Right atrium auricular region (tissue), 2 donors: Measurements from ENCODE around the gene LMAN2L. TPM values are rescaled to one million over a fixed set of nuclear protein-coding genes. Genes with fewer than 3 reads are reported as not detected.
A peak's percentile ranks its signal among the peaks of the same experiment; 100 is the strongest.

Experiments used
- DNase-seq: peaks from one replicate; pipeline ENCODE4 v3.0.0-alpha.2; 2019; ENCODE audit warnings: low spot score
- H3K27ac ChIP-seq, 2 donors: fragments of 200-600 bp; sonication (generic); 1 replicate in 1 of 2; 2 replicates in 1 of 2; pipeline ENCODE4 v1.5.1; 2016 to 2019
- H3K27me3 ChIP-seq, 2 donors: fragments of 200-600 bp; sonication (generic); one replicate each; pipeline versions ENCODE4 v1.5.1 to v1.6.0; 2017 to 2019
- H3K36me3 ChIP-seq: fragments of 200-600 bp; sonication (generic); one replicate; pipeline ENCODE4 v1.5.1; 2016
- H3K4me1 ChIP-seq, 2 donors: fragments of 200-600 bp; sonication (generic); one replicate each; pipeline versions ENCODE4 v1.5.1 to v1.6.0; 2017 to 2019
- H3K4me3 ChIP-seq, 2 donors: fragments of 200-600 bp; sonication (generic); 1 replicate in 1 of 2; 2 replicates in 1 of 2; pipeline ENCODE4 v1.5.1; 2017 to 2019; ENCODE audit warnings: mild to moderate bottlenecking in 1 of 2, moderate library complexity in 1 of 2
- H3K9me3 ChIP-seq, 2 donors: fragments of 200-600 bp; sonication (generic); one replicate each; pipeline ENCODE4 v1.5.1; 2019
- CTCF ChIP-seq, 2 donors: fragments of 200-600 bp; sonication (generic); IDR thresholded peaks; one replicate each; pipeline ENCODE4 v1.5.1; 2019; ENCODE audit warnings: antibody characterized with exemption in 2 of 2
- total RNA-seq, 2 donors: library from RNA; depleted of rRNA; stranded (reverse); fragments of >200 nt; gene quantifications; one replicate each; pipeline ENCODE4 v1.1.0, GENCODE V29; 2016

LMAN2L gene
- total RNA-seq, 2 donors from 2014 or later, result 13.6 to 15.6 TPM

- H3K4me3 ChIP-seq, result no peak overlapping the region
- no peak overlapping the region for H3K27ac ChIP-seq
- H3K27me3 ChIP-seq, result no peaks in the 10 kb centered on the region
- DNase-seq, result no peak
- no peak for TF ChIP-seq CTCF (IDR thresholded peaks at IDR 0.05)
- H3K4me1 ChIP-seq, result peaks cover 0 to 9% of the 10 kb centered on the region in 2 donors
- no peaks in the 10 kb centered on the region for H3K9me3 ChIP-seq
- H3K36me3 ChIP-seq, result no peaks in the 10 kb centered on the region
These were observed 7.3 kb upstream of the LMAN2L start for GRCh38 chr2:96747061-96747617.

GRCh38 chr2:96739076-96739632, 710 bp downstream of the LMAN2L start:
- TF ChIP-seq CTCF (IDR thresholded peaks at IDR 0.05), result no peak
- peak overlapping the region; percentile 75 to 87 for H3K4me3 ChIP-seq
- peak overlapping the region; percentile 64 to 84 for H3K27ac ChIP-seq
- H3K36me3 ChIP-seq, result peaks cover 2% of the 10 kb centered on the region
- peaks cover 0 to 23% of the 10 kb centered on the region in 2 donors for H3K4me1 ChIP-seq
- no peaks in the 10 kb centered on the region for H3K9me3 ChIP-seq
- no peak for DNase-seq
- H3K27me3 ChIP-seq, result no peaks in the 10 kb centered on the region

- Histone ChIP-seq H3K4me3 (no peak overlapping the region), H3K4me1 (peaks cover 0 to 23% of the 10 kb centered on the region in 2 donors)
These were observed 2.0 kb downstream of the LMAN2L start for GRCh38 chr2:96737831-96738230.

GRCh38 chr2:96737251-96737650, 2.6 kb downstream of the LMAN2L start:
- Histone ChIP-seq H3K36me3 (peaks cover 19% of the 10 kb centered on the region), H3K27me3 (no peaks in the 10 kb centered on the region), H3K4me3 (no peak overlapping the region), H3K9me3 (no peaks in the 10 kb centered on the region), H3K27ac (no peak overlapping the region), H3K4me1 (peaks cover 0 to 23% of the 10 kb centered on the region in 2 donors)
- DNase-seq, result no peak
- TF ChIP-seq CTCF (IDR thresholded peaks at IDR 0.05), result no peak

More at GRCh38 chr2:96737831-96738230, 2.0 kb downstream of the LMAN2L start:
- Histone ChIP-seq H3K9me3 (no peaks in the 10 kb centered on the region), H3K36me3 (peaks cover 16% of the 10 kb centered on the region), H3K27me3 (no peaks in the 10 kb centered on the region), H3K27ac (no peak overlapping the region)
- DNase-seq, result no peak
- no peak for TF ChIP-seq CTCF (IDR thresholded peaks at IDR 0.05)

- peaks cover 37% of the 10 kb centered on the region for H3K36me3 ChIP-seq
- H3K4me3 ChIP-seq, result no peak overlapping the region
- H3K27ac ChIP-seq, result no peak overlapping the region
- no peak for DNase-seq
- H3K4me1 ChIP-seq, result peaks cover 0 to 24% of the 10 kb centered on the region in 2 donors
- no peaks in the 10 kb centered on the region for H3K9me3 ChIP-seq
- TF ChIP-seq CTCF (IDR thresholded peaks at IDR 0.05), result no peak
- no peaks in the 10 kb centered on the region for H3K27me3 ChIP-seq
These were observed 4.8 kb downstream of the LMAN2L start for GRCh38 chr2:96734880-96735583.
